NCI-H1092 treated with DMSO at 0.1 percent for 48 hours (cell line): ENCODE measurements around the gene HELZ.

Source experiments
- DNase-seq: peaks from one replicate; lab custom pipeline; 2025; lab: John Stamatoyannopoulos, UW

Gene HELZ

DNA sequence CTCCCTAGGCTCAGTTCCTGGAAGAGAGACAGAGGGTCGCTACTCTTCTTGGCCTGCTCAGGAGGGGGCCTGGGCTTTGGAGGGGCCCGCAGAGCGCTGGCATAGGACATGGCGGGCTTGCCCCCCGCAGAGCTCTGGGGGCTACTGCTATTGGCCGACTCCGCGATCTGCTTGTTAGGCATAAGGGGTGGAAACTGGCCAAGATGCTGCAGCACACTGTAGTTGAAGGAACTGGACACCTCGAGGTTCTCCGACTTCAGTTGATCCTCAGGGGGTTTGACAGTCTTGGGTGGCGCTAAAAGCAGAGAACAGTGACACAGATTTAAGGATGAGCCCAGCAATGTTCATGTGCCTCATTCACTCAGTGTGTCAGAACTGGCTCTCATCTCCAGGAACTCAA, 166.7 kb downstream of the HELZ start:
- no peak for DNase-seq

DNA sequence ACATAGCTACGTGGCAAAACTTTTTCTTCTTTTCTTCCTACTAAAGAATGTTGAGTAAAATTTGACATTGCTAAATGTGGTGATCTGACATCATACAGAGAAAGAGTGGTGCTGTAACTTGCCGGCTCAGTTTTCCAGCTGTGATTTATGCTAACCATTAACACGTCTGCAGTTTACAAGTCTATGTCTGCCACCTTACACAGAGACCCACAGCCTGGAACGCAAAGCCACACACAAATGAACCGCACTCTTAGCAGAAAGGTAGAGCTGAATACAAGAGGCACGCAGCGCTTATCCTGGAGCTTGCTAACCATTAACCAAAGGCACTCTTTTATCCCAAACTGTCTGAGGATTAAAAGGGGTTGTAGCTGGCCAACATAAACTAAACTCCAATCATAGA, 168.7 kb downstream of the HELZ start:
- DNase-seq: no peak

DNA sequence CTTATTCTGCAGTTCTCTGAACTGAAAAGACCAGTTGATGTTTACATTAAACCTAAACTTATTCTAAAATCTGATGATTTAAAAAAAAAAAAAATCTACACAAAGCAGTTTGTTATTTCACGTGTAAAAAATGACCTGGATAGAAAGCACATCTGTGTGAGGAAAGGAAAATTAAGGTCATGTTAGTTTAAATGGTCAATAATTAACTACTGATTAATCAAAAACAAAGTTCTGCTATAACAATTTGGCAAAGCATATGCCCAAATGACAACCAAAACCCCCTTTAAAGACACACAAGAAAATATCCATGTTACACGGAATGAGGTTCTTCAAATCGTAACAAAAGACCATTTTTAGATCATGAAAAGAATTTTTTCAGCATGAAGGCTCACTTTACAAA, 170.2 kb downstream of the HELZ start:
- DNase-seq: no peak

DNA sequence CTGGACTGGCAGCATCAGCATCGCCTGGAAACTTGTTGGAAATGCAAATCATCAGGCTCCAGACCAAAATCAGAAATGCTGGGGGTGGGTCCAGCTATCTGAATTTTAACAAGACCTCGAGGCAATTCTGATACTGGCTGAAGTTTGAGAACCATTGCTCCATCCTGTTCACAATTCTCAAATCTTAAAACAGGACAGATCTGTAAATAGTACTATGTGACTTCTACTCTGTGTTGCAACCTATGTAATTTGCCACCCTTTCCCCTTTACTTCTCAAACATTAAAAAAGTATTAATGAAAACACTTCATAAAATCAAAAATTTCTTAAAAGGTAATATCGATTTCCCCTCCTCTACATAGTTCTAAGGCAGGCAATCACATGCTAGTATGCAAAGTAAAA, 172.1 kb downstream of the HELZ start:
- no peak for DNase-seq

DNA sequence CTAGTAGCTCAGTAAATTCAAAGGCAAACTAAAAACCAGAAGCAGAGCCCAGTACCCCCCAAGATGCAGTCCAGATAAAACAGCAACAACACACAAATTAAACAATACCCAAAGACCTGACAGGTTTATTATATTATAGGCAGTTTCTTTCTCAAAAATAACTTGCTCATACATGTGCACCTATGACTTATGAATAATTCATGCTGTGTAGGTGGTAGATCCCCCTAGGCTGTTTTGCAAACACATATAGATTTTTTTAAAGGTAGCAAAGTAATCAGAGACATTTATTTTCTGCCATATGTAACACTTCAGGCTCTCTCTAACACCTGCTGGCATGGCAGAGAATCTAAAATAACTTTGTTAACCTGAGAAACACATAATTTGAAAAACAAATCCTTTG, 173.4 kb downstream of the HELZ start:
- DNase-seq: no peak

DNA sequence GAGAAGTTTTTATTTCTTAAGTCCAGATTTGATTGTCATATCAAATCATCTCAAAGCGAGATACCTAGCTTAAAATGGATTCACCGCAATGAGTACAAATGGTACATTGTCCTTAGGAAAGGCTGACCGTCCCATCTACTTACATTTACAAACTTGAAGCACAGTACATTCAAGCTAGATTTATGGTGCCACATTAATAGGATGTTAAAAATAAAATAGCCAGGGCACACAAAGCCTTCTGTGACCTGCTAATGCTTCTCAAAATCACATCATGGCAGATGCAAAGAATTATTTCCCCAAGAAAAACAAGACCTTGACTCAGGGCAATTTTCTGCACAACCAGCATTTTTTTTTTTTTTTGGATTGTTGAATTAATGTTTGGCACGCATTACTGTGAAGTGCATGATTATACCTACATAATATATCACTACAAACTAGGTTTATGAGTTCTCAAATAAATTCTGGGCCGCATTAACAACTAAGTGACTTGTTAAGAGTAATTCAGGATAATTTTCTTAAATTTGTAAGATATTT, 175.3 kb downstream of the HELZ start:
- no peak for DNase-seq

DNA sequence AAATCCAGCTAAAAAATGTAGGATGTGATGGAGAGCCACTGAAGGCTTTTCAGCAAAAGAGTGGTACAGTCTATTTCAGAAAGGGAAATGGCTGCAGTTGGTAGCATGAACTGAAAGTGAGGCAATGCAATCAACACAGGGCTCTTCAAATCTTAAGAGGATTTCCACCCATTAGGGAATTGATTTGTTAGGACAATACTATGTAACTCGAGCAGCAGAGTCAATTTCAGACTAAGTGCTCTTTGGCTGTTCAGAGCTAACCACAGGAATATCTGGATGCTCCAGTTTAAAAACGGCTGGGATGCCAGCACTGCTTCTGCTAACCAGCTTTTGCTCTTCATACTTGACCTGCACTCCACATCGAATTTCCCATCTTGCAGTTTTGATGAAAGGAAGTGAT, 176.0 kb downstream of the HELZ start:
- DNase-seq: peak; percentile 51

DNA sequence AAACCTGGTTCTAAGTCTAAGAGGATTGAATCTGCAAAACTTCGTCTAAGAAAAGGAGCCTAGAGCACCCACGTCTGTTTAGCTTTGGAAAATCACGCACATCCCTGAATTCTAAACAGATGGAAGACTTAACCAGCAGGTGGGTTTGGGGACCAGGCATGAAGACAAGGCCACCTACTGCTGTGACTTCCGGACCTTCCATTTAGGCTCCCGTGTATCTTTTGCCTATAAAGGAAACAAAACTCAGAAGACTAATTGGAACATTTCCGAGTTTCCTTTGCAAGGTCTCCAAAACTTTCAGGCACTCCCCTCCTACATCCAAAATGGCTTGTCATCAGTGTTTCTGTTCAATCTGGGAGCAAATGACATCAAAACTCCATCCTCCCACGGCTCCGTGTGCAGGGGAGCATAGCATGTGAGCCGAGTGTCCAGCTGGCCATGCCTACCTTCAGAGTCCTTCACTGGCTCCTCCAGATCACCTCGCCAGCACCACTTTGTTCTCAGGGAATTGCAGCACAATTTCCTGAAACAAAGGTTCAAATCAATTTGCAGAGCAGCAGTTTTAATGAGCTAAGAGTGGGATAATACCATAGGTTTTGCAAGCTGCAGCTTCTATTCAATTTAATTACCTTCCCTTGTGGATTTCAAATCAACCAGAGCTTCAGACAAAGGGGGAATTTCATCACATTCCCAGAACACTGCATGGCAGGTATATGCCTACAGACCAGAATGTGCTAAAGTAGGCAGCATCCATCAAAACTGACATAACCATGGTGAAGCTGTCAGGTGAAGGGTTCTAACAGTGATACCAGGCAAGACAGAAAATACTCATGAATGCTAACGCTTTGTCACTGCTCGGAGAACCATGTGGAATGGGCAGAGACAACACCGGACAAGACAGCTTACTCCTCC, 177.2 kb downstream of the HELZ start:
- no peak for DNase-seq

DNA sequence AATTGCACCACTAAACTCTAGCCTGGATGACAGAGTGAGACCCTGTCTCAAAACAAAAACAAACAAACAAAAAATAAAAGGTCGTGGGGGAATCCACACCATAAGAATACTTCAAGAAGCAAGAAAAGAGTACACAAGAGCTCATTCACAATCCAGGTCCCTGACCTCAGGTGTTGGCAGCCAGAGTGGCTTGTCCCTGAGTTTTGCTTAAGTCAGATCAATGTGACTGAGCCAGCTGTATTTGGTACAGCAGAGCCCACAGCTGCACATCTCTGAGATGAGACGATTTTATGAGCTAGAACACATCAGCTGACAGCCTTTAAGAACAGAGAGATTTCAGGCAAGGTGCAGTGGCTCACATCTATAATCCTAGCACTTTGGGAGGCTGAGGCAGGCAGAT, 178.3 kb downstream of the HELZ start:
- no peak for DNase-seq

DNA sequence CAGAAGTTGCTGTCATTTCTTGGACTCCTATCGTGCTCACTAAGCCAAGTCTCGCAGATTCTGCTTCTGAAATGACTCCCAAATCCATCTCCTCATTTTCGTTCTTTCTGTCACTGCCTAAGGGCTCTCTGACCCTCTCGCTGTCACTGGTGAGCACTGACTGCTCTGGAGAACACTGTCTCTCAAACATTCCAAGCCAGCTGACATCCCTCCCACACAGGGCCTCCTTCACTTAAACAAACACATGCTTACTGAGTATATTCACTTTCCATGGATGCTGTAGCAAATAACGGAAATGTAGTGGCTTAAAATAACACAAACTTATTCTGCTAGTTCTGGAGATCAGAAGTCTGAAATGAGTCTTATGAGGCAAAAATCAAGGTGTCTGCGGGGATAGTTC, 181.9 kb downstream of the HELZ start:
- no peak for DNase-seq

DNA sequence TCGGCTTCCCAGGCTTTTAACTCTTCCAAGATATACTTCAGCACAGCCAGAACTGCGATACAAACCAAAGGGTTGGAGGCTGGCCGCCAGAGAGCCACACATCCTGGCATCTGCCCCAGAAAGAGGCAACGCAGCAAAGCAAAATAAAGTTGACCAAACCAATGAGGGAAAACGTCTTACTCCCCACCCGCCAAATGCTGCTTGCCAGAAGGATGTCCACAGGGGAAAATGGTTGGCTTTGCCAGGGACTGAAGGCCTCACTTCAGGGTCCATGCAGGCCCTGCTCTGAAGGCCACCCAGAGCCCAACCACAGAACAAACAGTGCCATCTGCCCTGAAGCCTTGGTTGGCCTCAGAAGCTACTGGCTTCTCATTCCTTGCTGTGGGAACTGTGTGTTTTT, 185.6 kb downstream of the HELZ start:
- DNase-seq: no peak

DNA sequence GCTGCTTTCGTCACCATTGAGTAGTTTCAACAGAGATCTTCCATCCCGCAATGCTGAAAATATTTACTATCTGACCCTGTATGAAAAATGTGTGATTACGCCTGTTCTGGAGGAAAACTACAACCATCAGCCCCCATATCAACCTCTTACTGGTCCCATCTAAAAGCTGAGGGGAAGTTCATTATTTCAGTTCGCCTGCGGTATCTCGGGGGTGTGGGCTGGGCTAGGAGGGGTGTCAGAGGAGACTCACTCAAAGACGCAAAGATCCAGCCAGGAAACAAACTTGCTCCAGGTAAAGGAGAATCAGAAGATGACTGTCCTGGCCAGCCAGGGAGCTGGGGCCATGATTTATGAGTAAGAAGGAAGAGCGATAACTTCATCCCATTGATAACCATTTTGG, 187.0 kb downstream of the HELZ start:
- no peak for DNase-seq

DNA sequence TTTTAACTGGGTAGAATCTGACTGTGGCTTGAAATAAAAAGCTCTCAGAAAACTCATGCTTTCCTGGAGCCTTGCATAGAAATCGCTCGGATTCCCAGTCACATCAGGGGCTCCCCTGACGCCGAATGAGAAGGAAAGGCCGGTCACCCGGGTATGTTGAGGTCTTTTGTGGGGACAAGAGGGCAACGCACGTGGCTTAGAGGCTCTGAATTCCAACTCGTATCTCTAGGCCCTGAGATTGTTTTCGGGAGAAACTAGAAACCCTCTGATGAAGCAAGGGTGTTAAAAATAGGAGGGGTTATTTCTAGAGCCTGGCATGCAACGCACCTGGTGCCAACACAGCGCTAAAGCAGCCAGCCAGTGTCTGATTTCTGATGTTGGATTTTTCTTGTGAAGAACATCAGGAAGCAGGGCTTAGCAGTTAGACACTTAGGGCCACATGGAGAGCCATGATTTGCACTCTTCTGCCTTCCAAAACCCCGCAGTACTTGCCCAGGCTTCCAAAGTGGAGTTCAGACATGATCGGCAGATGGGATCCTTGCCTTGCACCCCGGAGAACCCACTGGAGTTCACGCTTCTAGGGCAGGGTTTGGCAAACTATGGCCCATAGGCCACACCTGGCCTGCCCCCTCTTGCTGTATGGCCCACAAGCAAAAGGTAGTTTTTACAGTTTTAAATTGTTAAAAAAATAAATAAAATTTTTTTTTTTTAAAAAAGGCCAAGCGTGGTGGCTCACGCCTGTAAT, 188.1 kb downstream of the HELZ start:
- DNase-seq: no peak

DNA sequence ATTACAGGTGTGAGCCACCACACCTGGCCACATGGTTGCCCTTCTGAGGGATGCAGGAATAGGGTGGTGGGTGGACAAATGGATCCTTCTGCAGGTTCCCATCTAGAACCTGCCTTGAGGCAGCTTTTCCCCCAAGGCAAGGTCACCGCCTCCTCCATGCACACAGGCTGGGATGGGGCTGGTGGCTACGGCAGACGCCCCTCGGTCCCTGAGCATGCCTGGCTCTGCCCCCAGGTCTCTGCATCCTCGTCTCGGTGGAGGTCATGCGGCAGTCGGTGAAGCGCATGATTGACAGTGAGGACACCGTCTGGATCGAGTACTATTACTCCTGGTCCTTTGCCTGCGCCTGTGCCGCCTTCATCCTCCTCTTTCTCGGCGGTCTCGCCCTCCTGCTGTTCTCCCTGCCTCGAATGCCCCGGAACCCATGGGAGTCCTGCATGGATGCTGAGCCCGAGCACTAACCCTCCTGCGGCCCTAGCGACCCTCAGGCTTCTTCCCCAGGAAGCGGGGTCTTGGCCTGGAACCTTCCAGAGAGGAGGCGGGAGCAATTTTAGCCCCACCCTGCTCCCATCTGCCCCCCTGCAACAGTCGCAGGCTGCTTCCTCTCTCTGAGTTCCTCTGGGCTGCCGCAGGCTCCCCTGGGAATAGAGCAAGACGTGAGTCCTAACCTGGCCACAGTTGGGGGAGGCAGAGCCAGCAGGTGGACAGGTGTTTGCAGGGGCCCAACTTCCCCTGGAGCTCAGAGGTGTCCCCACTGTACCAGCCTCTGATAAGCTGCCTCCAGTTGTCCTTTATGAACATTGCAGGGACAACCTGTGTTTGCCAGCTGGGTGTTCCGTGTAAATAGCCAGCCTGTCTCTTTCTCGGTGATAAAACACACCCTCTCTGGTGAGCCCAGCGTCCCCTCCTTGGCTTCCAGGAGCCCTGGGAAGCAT, 188.9 kb downstream of the HELZ start:
- no peak for DNase-seq

DNA sequence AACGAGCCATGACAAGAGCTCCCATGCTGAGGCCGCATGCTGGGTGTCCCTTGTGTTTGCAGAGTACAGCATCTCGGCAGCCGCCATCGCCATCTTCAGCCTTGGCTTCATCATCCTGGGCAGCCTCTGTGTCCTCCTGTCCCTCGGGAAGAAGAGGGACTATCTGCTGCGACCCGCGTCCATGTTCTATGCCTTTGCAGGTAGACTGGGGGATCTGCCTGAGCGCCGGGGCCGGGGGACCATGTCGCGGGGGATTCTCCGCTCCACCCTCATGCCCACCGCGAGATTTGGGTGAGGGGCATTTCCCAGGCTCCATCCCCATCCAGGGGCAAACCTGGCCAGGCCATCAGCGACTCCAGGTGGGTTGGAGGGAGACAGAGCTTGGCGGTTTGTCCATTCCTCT, 190.0 kb downstream of the HELZ start:
- DNase-seq: no peak

DNA sequence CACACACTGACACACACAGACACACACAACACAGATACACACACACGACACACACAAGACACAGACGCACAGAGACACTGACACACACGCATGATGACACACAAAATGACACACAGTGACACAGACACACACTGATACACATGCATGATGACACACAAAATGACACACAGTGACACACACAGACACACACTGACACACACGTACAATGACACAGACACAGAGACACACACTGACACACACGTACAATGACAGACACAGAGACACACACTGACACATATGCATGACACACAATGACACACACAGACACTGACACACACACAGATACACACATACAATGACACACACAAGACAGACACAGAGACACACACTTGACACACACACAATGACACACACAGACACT, 190.4 kb downstream of the HELZ start:
- DNase-seq: no peak

DNA sequence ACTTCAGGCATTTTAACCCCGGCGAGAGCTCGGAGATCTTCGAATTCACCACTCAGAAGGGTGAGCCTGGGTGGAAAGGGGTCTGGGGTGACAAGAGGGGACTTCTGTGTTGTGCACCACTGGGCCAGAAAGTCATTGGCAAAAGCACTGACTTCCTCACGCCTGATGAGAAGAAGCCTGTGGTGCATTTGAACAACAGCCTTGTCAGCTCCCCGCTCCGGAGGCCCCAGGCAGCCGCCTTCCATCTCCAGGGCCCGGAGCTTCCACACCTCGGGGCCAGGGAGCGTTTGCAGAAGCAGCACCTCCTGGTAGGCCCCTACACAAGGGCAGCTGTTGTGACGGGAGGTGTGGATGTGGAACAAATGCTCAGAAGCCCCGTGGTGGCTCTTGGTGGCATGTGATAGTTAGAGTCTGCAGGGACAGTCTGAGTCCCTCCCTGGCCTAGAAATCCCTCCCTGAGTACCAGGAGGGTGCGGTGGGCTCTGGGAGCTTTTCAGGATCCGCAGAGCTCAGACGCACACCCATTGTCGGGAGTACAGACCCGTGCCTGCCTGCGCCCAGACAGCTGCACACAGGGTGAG, 190.9 kb downstream of the HELZ start:
- DNase-seq: no peak

DNA sequence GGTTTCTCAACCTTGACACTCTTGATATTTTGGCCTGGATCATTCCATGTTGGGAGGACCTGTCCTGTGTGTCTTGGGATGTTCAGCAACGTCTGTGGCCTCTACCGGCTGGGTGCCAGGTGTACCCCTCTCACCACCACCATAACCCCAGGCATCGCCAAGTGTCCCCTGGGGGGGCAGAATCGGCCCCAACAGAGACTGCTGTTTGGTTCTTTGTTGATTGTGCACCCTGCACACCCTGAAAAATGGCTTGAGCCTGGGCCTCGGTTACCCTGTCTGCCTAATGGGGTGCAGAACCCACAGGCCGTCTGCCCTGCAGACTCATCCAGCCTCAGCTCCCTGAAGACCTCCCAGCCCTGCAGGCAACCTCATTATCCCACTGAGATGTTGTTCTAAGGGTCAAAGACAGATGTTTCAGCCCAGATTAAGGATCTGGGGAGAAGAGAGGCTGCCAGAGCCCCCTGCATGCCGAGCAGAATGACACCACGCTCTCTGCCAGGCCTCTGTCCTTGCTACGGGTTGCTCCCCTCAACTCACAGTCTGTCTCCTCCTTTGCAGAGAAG, 191.5 kb downstream of the HELZ start:
- no peak for DNase-seq

DNA sequence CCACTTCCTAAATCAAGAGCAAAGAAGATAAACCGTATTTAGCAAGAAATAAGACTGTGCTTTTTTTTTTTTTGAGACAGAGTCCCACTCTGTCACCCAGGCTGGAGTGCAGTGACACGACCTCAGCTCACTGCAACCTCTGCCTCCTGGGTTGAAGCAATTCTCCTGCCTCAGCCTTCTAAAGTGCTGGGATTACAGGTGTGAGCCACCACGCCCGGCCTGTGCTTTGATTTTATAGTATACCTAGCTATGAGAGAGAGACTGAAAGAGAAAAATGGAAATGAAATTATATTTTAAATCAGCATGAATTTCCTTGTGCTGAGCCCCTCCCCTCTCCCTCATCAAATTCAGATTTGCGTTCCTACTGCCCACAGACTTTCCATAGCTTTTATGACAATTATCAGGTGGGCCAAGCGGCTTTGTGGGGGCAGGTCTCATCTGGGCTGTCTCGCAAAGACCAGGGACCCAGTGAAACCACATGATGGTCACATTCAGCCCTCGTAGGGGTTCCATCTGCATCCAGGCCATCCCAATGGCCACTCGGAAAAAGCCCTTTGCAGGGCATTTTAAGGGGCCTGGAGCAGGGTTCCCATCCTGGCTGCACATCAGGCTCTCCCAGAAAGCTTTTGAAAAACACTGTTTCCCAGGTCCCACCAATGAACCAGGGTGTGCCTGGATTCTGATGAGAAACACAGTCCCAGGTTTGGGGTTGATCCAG, 192.1 kb downstream of the HELZ start:
- no peak for DNase-seq

DNA sequence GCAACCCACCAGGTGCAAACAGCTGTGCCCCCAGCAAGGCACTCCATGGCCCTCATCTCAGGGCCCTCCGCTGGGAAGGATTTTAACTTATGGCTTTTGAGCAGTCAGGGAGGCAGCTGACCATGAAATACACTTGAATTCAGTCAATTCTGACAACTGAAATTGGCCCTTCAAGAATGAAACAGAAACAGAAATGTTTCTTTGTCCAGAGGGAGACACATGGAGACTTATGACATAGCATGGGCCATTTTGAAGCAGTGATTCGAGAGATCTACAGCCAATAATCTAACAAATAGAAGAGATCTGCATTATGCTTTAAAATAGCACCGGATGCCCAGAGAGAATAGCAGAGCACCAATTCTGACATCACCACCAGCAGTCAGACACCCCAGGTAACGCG, 193.2 kb downstream of the HELZ start:
- no peak for DNase-seq

DNA sequence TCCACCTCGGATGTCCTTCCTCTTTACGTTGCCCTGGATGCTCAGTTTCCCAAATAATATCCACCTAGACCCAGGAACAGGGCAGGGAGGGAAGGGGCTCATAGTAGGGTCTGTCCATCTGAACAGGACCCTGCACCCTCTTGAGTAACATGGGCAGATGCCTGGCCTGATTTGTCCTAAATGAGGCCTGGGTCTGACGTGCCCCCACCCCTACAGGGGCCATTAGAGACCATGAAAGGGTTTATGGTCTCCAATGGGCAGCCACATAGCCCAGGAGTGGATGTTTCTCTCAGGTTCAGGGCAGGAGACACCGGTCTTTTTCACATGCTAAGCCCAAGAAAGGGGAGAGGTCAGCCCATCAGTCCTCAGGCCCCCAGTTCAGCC, 193.8 kb downstream of the HELZ start:
- no peak for DNase-seq
